GM21360 (cell line): ENCODE results near the gene ARHGAP32.
"Not testable (repeated sequence)": the region's sequence is repeated elsewhere in the genome, so short reads cannot be mapped to it uniquely, and the experiment has no call there.

ENCODE experiments used
- ATAC-seq: cut with Tn5 transposase; IDR thresholded peaks from one replicate; pipeline ENCODE4 v1.9.1; 2021; ENCODE audit warnings: mild to moderate bottlenecking, moderate library complexity; ENCODE audit not compliant: unreplicated experiment

Gene ARHGAP32

GRCh38 chr11:129041611-129042018 lies 150.5 kb downstream of the ARHGAP32 start:
- ATAC-seq = no peak

GRCh38 chr11:129040934-129041333 lies 151.2 kb downstream of the ARHGAP32 start:
- ATAC-seq = no peak

- no peak for ATAC-seq
Observed at GRCh38 chr11:129035244-129035643, 156.9 kb downstream of the ARHGAP32 start.

- no peak for ATAC-seq
Observed at GRCh38 chr11:129034001-129034400, 158.1 kb downstream of the ARHGAP32 start.

GRCh38 chr11:129023968-129024676 lies 168.0 kb downstream of the ARHGAP32 start:
- no peak for ATAC-seq

GRCh38 chr11:129021295-129021694 lies 170.8 kb downstream of the ARHGAP32 start:
- no peak for ATAC-seq

- ATAC-seq = no peak
Observed at GRCh38 chr11:129018991-129019390, 173.1 kb downstream of the ARHGAP32 start.

- no peak for ATAC-seq
Observed at GRCh38 chr11:129018126-129018525, 174.0 kb downstream of the ARHGAP32 start.

GRCh38 chr11:129013737-129014475 lies 178.2 kb downstream of the ARHGAP32 start:
- no peak for ATAC-seq

- no peak for ATAC-seq
Observed at GRCh38 chr11:129012880-129013279, 179.2 kb downstream of the ARHGAP32 start.

GRCh38 chr11:129006161-129006560 lies 186.0 kb downstream of the ARHGAP32 start:
- ATAC-seq = no peak

- ATAC-seq = not testable (repeated sequence)
Observed at GRCh38 chr11:128999165-128999564, 193.0 kb downstream of the ARHGAP32 start.

- ATAC-seq = no peak
Observed at GRCh38 chr11:128988242-128988970, 203.7 kb downstream of the ARHGAP32 start.

GRCh38 chr11:128985880-128986279 lies 206.2 kb downstream of the ARHGAP32 start:
- ATAC-seq = no peak

GRCh38 chr11:128983023-128983422 lies 209.1 kb downstream of the ARHGAP32 start:
- no peak for ATAC-seq

- ATAC-seq = no peak
Observed at GRCh38 chr11:128981254-128981653, 210.9 kb downstream of the ARHGAP32 start.

GRCh38 chr11:128970598-128971190 lies 221.4 kb downstream of the ARHGAP32 start:
- no peak for ATAC-seq

GRCh38 chr11:128968916-128969315 lies 223.2 kb downstream of the ARHGAP32 start:
- no peak for ATAC-seq

- ATAC-seq = no peak
Observed at GRCh38 chr11:128967578-128967977, 224.5 kb downstream of the ARHGAP32 start.

GRCh38 chr11:128965485-128965884 lies 226.6 kb downstream of the ARHGAP32 start:
- peak; percentile 99 for ATAC-seq

- ATAC-seq = no peak
Observed at GRCh38 chr11:128964463-128964930, 227.6 kb downstream of the ARHGAP32 start.
